GM12801 (cell line): ENCODE data around the gene VDAC1.

Source experiments
- TF ChIP-seq, protein P1 (sequence below): IDR thresholded peaks from one replicate; pipeline ENCODE4 v1.5.1; 2011; ENCODE audit warnings: control low read depth; ENCODE audit not compliant: insufficient read length; ENCODE audit errors: extremely low read depth

The VDAC1 gene, protein sequence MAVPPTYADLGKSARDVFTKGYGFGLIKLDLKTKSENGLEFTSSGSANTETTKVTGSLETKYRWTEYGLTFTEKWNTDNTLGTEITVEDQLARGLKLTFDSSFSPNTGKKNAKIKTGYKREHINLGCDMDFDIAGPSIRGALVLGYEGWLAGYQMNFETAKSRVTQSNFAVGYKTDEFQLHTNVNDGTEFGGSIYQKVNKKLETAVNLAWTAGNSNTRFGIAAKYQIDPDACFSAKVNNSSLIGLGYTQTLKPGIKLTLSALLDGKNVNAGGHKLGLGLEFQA

DNA sequence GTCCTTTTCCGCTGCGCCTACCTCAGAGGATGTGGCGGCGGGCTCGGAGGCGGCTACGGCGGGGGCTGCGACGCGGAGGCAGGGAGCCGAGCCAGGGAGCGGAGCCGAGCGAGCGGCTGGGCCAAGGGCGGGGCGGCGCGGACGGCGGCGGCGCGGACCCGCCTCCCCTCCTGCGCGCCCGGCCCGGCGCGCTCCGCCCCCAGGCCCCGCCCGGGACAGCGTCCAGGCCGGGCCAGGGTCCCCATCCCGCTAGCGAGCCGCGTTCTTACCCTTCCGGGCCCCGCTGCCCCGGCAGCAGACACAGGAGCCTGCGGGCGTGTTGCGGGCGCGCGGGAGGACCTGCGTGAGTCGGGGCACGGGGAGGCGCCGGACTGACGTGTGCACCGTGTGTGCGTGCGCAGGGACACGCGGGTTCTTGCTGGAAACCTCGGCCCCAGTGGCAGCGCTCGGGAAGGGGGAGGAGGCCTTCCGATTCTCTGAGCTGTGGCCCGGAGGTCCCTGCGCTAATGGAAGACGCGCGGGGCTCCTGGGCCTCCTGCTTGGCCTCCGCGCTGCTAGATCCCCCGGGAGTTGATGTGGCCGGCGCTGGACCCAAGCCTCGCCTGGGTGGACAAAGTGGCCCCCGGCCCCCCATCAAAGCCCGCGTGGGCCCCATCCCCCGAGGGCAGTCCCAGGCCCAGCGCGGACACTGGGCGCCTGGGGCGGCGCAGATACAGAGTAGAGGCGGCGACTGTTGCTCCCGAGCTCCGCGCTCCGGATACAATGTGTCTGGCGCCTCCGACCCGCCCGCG lies at the start of gene VDAC1:
TSS of gene VDAC1 (minus strand) at position 350 of the 791 bp plus-strand sequence. CDS start 11,963 bp downstream, outside the sequence.
- TF ChIP-seq, protein P1, sequence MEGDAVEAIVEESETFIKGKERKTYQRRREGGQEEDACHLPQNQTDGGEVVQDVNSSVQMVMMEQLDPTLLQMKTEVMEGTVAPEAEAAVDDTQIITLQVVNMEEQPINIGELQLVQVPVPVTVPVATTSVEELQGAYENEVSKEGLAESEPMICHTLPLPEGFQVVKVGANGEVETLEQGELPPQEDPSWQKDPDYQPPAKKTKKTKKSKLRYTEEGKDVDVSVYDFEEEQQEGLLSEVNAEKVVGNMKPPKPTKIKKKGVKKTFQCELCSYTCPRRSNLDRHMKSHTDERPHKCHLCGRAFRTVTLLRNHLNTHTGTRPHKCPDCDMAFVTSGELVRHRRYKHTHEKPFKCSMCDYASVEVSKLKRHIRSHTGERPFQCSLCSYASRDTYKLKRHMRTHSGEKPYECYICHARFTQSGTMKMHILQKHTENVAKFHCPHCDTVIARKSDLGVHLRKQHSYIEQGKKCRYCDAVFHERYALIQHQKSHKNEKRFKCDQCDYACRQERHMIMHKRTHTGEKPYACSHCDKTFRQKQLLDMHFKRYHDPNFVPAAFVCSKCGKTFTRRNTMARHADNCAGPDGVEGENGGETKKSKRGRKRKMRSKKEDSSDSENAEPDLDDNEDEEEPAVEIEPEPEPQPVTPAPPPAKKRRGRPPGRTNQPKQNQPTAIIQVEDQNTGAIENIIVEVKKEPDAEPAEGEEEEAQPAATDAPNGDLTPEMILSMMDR = no peak

DNA sequence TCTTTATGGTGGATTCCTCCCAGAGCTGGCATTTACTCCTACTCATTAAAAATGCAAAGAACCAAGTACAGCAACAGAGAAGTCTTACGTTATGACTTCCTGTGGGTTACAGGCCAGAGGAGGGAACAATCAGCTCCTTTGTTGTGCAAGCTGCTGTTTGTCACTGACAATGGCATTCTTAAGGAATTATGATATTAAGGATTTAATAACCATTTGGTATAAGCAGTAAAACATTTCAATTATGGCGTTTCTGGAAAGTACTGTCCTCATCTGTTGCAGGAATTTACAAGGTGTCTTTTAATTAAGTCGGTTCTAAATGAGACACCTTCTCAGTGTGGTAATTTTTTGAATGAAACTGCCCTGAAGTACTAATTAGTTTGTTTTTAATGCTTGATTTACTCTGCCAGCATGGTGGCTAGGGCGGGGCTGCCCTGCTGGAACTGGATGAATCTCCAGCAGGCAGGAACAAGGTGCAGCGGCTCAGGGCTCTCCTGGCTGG lies 49.1 kb upstream of the VDAC1 start:
- TF ChIP-seq, protein P1 = no peak

DNA sequence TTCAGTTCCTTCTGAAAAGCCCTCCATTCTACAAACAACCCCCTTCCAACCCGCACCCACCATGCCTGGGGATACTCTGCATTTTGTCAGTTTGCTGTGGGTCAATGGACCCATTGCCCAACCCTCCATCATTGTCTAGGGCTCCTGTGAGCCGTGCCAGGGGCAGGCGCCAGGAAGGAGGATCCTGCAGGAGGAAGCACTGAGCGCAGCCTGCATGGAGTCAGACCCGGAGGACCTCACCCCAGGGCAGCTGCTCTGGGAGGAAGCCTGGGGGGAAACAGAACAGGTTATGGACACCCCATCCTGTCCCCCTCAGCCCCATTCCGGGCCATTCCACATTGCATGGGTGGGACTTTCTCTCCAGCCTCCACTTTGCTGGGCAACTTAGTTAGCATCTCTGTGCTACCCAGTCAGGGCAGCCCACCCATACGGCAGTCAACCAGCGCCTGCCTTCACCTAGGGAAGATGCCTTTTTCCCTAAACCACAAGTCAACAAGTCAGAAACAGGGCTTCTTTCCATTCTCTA lies 48.6 kb upstream of the VDAC1 start:
- TF ChIP-seq, protein P1 = no peak

DNA sequence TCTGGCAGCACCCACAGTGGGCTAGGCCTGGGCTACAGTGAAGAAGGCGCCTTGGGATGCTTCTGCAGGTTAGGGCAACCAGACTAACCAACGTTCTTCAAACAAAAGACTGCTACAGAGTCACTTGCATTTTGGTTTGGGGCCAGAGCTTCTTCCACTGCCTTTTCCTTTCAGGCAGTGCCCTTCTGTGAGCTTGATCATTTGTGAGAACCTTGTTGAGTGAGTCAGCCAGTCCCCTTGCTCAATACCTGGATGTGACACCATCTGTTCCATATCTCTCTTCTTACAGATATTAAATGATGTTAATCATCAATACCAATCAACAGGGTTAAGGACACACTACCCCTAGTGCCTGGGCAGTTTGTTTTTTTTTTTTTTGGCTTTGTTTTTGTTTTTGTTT lies 46.5 kb upstream of the VDAC1 start:
- TF ChIP-seq, protein P1 = no peak

DNA sequence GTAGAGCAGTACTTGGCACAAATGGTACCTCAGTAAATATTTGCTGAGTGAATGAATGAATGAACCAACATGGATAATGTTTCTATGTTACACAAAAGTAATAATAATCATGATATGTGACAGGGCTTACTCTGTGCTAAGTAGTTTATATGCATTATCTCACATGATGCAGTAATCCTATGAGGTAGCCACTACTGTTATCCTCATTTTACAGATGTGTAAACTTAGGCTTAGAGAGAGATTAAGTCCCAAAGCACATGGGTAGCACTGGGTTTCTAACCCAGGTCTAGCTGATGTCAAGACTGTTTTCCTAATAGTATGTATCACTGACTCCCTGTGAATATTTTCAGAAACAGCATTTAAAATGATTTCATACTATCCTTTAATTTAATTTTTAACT lies 44.1 kb upstream of the VDAC1 start:
- TF ChIP-seq, protein P1 = no peak

DNA sequence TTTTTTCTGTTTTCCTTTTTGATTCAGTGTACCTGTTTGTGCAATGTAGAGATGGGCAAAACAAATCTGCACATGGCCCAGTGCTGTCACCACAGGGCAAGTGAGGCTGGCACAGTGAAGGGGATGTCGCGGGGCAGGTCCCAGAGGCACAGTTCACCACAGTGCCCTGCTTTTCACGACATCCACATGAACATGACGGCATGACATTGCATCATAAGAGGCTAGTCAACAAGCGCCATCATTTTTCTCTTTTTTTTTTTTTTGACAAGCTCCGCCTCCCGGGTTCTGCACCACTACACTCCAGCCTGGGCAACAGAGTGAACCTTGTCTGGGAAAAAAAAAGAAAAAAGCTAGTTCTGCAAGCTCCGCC lies 42.9 kb upstream of the VDAC1 start:
- TF ChIP-seq, protein P1 = no peak
